Neural cell (in vitro differentiated cells): ENCODE results near the gene IDE. TPM values are rescaled to one million over a fixed set of nuclear protein-coding genes. Genes with fewer than 3 reads are reported as not detected.

ENCODE experiments used
- H2AFZ ChIP-seq: fragments of 200-600, 300-800 bp; sonication (generic), shearing (Covaris generic); 2 replicates; pipeline ENCODE4 v1.6.0; 2014; ENCODE audit warnings: low read depth, mild to moderate bottlenecking, antibody characterized with exemption, low read length, moderate library complexity
- H3F3A ChIP-seq: fragments of 200-600 bp; shearing (Covaris generic); 2 replicates; pipeline ENCODE4 v1.6.1; 2016; ENCODE audit warnings: mild to moderate bottlenecking, moderate library complexity, mixed read lengths, antibody characterized with exemption, low read length; ENCODE audit not compliant: insufficient read depth, poor library complexity, severe bottlenecking
- H3K27ac ChIP-seq: fragments of 200-600, 300-800 bp; sonication (generic), shearing (Covaris generic); 2 replicates; pipeline ENCODE4 v1.5.1; 2014; ENCODE audit warnings: mild to moderate bottlenecking, low read length, moderate library complexity
- H3K27me3 ChIP-seq: fragments of 300-800, 200-600 bp; sonication (generic), shearing (Covaris generic); 2 replicates; pipeline ENCODE4 v1.6.0; 2014; ENCODE audit warnings: mild to moderate bottlenecking, low read depth, low read length, moderate library complexity; ENCODE audit not compliant: insufficient read depth
- H3K36me3 ChIP-seq: fragments of 300-800, 200-600 bp; sonication (generic), shearing (Covaris generic); 2 replicates; pipeline ENCODE4 v1.5.1; 2014; ENCODE audit warnings: mild to moderate bottlenecking, antibody characterized with exemption, low read length, moderate library complexity; ENCODE audit not compliant: insufficient read depth
- H3K4me2 ChIP-seq: fragments of 300-800, 200-600 bp; sonication (generic), shearing (Covaris generic); 2 replicates; pipeline ENCODE4 v1.6.0; 2014; ENCODE audit warnings: mild to moderate bottlenecking, low read length
- H3K4me3 ChIP-seq: fragments of 300-800, 200-600 bp; sonication (generic), shearing (Covaris generic); 2 replicates; pipeline ENCODE4 v1.5.1; 2014; ENCODE audit warnings: mild to moderate bottlenecking, low read length, moderate library complexity
- H3K79me2 ChIP-seq: fragments of 200-600 bp; shearing (Covaris generic); replicated peaks from 2 replicates; pipeline ENCODE4 v1.6.0; 2014; ENCODE audit warnings: mild to moderate bottlenecking, low read length, moderate library complexity; ENCODE audit not compliant: insufficient read depth
- H3K9ac ChIP-seq: fragments of 300-800, 200-600 bp; sonication (generic), shearing (Covaris generic); 2 replicates; pipeline ENCODE4 v1.6.1; 2016; ENCODE audit warnings: mild to moderate bottlenecking, low read length, mixed read lengths
- H3K9me2 ChIP-seq: fragments of 200-600 bp; shearing (Covaris generic); 2 replicates; pipeline ENCODE4 v1.6.1; 2016; ENCODE audit warnings: mild to moderate bottlenecking, low read length, mixed read lengths; ENCODE audit not compliant: insufficient read depth
- H3K9me3 ChIP-seq: fragments of 200-600, 300-800 bp; sonication (generic), shearing (Covaris generic); 2 replicates; pipeline ENCODE4 v1.6.1; 2016; ENCODE audit warnings: mild to moderate bottlenecking, mixed run types, low read length, moderate library complexity, mixed read lengths
- H4K20me1 ChIP-seq: fragments of 200-600 bp; shearing (Covaris generic); 2 replicates; pipeline ENCODE4 v1.6.1; 2016; ENCODE audit warnings: mild to moderate bottlenecking, mixed run types; ENCODE audit not compliant: insufficient read depth
- EP300 ChIP-seq: fragments of 450-650 bp; conservative IDR thresholded peaks from 2 replicates; pipeline ENCODE4 v1.6.1; 2014; ENCODE audit warnings: antibody characterized with exemption, mild to moderate bottlenecking, moderate library complexity; ENCODE audit not compliant: poor library complexity, severe bottlenecking
- EZH2 ChIP-seq: fragments of 200-600, 300-800 bp; shearing (Covaris generic), sonication (generic); IDR thresholded peaks from 2 replicates; pipeline ENCODE4 v1.6.1; 2014; ENCODE audit warnings: antibody characterized with exemption, low read length, borderline replicate concordance, mild to moderate bottlenecking; ENCODE audit not compliant: insufficient read depth, poor library complexity, severe bottlenecking
- MXI1 ChIP-seq: fragments of 450-650 bp; conservative IDR thresholded peaks from 2 replicates; pipeline ENCODE4 v1.6.1; 2014; ENCODE audit warnings: antibody characterized with exemption, mild to moderate bottlenecking; ENCODE audit not compliant: poor library complexity, severe bottlenecking
- POLR2AphosphoS5 ChIP-seq: IDR thresholded peaks from 2 replicates; pipeline ENCODE4 v1.6.1; 2012
- RAD21 ChIP-seq: fragments of 450-650 bp; conservative IDR thresholded peaks from 2 replicates; pipeline ENCODE4 v1.6.1; 2014; ENCODE audit warnings: antibody characterized with exemption, mild to moderate bottlenecking, moderate library complexity
- SMC3 ChIP-seq: fragments of 450-650 bp; conservative IDR thresholded peaks from 2 replicates; pipeline ENCODE4 v1.6.1; 2014; ENCODE audit warnings: antibody characterized with exemption, mild to moderate bottlenecking, moderate library complexity; ENCODE audit not compliant: poor library complexity
- TAF1 ChIP-seq: IDR thresholded peaks from 2 replicates; pipeline ENCODE4 v1.6.1; 2012; ENCODE audit warnings: low read depth
- polyA plus RNA-seq: library from polyadenylated mRNA; depleted of rRNA; stranded (reverse); fragments of >200 nt; gene quantifications from 2 replicates; pipeline ENCODE4 v1.2.3, GENCODE V29; 2014
- TF ChIP-seq, protein P1 (sequence below): fragments of 450-650 bp; IDR thresholded peaks from 2 replicates; pipeline ENCODE4 v1.5.1; 2014; ENCODE audit warnings: antibody characterized with exemption, mild to moderate bottlenecking, moderate library complexity; ENCODE audit not compliant: poor library complexity, severe bottlenecking
- TF ChIP-seq, protein P2 (sequence below): IDR thresholded peaks from 2 replicates; pipeline ENCODE4 v1.6.1; 2012; ENCODE audit warnings: borderline replicate concordance

IDE gene
- polyA plus RNA-seq, 1 donor from 2014 or later, result 10.4 TPM

DNA sequence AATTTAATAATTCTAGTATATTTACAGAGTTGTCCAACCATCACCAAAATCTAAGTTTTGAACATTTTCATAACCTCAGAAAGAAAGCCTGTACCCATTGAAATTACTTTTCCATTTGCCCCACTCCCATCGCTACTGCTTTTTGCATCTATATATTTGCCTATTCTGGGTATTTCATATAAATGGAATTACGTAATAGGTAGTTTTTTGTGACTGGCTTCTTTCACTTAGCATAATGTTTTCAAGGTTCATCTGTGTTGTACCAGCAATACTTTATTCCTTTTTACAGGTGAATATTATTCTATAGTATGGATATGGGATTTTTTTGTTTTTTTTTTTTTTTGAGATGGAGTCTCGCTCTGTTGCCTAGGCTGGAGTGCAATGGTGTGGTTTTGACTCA, 41.6 kb upstream of the IDE start:
- Histone ChIP-seq H3K9me3 (no peaks in the 10 kb centered on the region), H3K4me3 (no peak overlapping the region), H3K27me3 (no peaks in the 10 kb centered on the region), H3K4me2 (no peak overlapping the region), H3K9ac (no peak overlapping the region), H3F3A (no peaks in the 10 kb centered on the region), H3K36me3 (no peaks in the 10 kb centered on the region), H3K9me2 (no peaks in the 10 kb centered on the region), H4K20me1 (no peaks in the 10 kb centered on the region), H3K27ac (no peak overlapping the region), H3K79me2 (no peaks in the 10 kb centered on the region), H2AFZ (no peak overlapping the region)
- TF ChIP-seq, protein P1, sequence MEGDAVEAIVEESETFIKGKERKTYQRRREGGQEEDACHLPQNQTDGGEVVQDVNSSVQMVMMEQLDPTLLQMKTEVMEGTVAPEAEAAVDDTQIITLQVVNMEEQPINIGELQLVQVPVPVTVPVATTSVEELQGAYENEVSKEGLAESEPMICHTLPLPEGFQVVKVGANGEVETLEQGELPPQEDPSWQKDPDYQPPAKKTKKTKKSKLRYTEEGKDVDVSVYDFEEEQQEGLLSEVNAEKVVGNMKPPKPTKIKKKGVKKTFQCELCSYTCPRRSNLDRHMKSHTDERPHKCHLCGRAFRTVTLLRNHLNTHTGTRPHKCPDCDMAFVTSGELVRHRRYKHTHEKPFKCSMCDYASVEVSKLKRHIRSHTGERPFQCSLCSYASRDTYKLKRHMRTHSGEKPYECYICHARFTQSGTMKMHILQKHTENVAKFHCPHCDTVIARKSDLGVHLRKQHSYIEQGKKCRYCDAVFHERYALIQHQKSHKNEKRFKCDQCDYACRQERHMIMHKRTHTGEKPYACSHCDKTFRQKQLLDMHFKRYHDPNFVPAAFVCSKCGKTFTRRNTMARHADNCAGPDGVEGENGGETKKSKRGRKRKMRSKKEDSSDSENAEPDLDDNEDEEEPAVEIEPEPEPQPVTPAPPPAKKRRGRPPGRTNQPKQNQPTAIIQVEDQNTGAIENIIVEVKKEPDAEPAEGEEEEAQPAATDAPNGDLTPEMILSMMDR, result no peak
- TF ChIP-seq POLR2AphosphoS5, result no peak
- TF ChIP-seq, protein P2, sequence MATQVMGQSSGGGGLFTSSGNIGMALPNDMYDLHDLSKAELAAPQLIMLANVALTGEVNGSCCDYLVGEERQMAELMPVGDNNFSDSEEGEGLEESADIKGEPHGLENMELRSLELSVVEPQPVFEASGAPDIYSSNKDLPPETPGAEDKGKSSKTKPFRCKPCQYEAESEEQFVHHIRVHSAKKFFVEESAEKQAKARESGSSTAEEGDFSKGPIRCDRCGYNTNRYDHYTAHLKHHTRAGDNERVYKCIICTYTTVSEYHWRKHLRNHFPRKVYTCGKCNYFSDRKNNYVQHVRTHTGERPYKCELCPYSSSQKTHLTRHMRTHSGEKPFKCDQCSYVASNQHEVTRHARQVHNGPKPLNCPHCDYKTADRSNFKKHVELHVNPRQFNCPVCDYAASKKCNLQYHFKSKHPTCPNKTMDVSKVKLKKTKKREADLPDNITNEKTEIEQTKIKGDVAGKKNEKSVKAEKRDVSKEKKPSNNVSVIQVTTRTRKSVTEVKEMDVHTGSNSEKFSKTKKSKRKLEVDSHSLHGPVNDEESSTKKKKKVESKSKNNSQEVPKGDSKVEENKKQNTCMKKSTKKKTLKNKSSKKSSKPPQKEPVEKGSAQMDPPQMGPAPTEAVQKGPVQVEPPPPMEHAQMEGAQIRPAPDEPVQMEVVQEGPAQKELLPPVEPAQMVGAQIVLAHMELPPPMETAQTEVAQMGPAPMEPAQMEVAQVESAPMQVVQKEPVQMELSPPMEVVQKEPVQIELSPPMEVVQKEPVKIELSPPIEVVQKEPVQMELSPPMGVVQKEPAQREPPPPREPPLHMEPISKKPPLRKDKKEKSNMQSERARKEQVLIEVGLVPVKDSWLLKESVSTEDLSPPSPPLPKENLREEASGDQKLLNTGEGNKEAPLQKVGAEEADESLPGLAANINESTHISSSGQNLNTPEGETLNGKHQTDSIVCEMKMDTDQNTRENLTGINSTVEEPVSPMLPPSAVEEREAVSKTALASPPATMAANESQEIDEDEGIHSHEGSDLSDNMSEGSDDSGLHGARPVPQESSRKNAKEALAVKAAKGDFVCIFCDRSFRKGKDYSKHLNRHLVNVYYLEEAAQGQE, result no peak
- TF ChIP-seq TAF1, result no peak
- TF ChIP-seq EZH2, result no peak
- no peak for TF ChIP-seq SMC3
- no peak for TF ChIP-seq EP300
- TF ChIP-seq MXI1, result no peak
- no peak for TF ChIP-seq RAD21

DNA sequence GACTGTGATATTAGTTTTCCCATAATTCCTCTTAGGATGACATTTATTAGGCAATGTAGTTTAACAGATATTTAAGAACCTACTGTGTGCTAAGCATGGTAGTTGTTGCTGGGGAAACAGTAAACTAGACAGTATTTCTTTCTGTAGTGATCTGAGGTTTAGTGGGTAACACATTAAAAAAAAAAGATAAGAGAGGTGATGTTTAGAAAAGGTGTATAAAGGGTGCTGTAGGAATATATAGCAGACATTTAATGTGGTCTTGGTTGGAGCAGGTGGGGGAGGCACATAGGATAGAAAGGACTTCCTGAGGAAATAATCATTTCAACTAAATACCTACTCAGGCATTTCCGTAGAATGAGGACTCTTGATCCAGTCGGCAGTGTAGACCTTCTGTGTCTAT, 30.9 kb upstream of the IDE start:
- H3K4me3 ChIP-seq, result no peak overlapping the region
- no peaks in the 10 kb centered on the region for H3F3A ChIP-seq
- H2AFZ ChIP-seq, result no peak overlapping the region
- peaks cover 45% of the 10 kb centered on the region for H3K79me2 ChIP-seq
- TF ChIP-seq, protein P1, result no peak
- TF ChIP-seq, protein P2, result no peak
- TF ChIP-seq EZH2 (no peak), POLR2AphosphoS5 (no peak), RAD21 (no peak), MXI1 (no peak), SMC3 (no peak), TAF1 (no peak), EP300 (no peak)
- H3K27me3 ChIP-seq, result no peaks in the 10 kb centered on the region
- H4K20me1 ChIP-seq, result no peaks in the 10 kb centered on the region
- H3K9me3 ChIP-seq, result no peaks in the 10 kb centered on the region
- no peak overlapping the region for H3K4me2 ChIP-seq
- H3K27ac ChIP-seq, result no peak overlapping the region
- H3K9ac ChIP-seq, result no peak overlapping the region
- no peaks in the 10 kb centered on the region for H3K36me3 ChIP-seq
- no peaks in the 10 kb centered on the region for H3K9me2 ChIP-seq
